KOPT-K1 (cell line): Measurements from ENCODE around the gene SPINK8.
"Not testable (repeated sequence)": the region's sequence is repeated elsewhere in the genome, so short reads cannot be mapped to it uniquely, and the experiment has no call there.

Experiments used
- H3K27ac ChIP-seq: fragments of 200-600 bp; sonication (generic); 2 replicates; pipeline ENCODE4 v1.5.1; 2016; ENCODE audit warnings: antibody characterized with exemption, mild to moderate bottlenecking, low read depth, low read length; ENCODE audit not compliant: poor library complexity, severe bottlenecking
- H3K36me3 ChIP-seq: fragments of 200-600 bp; sonication (generic); 2 replicates; pipeline ENCODE4 v1.5.1; 2017; ENCODE audit warnings: antibody characterized with exemption, mild to moderate bottlenecking, low read length, moderate library complexity; ENCODE audit not compliant: insufficient read depth
- H3K9me3 ChIP-seq: fragments of 200-600 bp; sonication (generic); 2 replicates; pipeline ENCODE4 v1.5.1; 2017; ENCODE audit warnings: antibody characterized with exemption, low read length, mild to moderate bottlenecking; ENCODE audit not compliant: insufficient read depth, poor library complexity, severe bottlenecking

SPINK8 gene

GRCh38 chr3:48344867-48345507 is 11.5 kb upstream of the SPINK8 start:
- H3K9me3 ChIP-seq: no peaks in the 10 kb centered on the region
- no peaks in the 10 kb centered on the region for H3K36me3 ChIP-seq
- H3K27ac ChIP-seq: no peak overlapping the region

GRCh38 chr3:48343432-48343831 is 10.0 kb upstream of the SPINK8 start:
- Histone ChIP-seq H3K36me3 (no peaks in the 10 kb centered on the region), H3K9me3 (no peaks in the 10 kb centered on the region), H3K27ac (no peak overlapping the region)

- no peaks in the 10 kb centered on the region for H3K36me3 ChIP-seq
- no peaks in the 10 kb centered on the region for H3K9me3 ChIP-seq
- no peak overlapping the region for H3K27ac ChIP-seq
Measured at GRCh38 chr3:48338635-48339034, 5.2 kb upstream of the SPINK8 start.

- not testable (repeated sequence) for H3K27ac ChIP-seq, H3K9me3 ChIP-seq, H3K36me3 ChIP-seq
Measured at GRCh38 chr3:48337536-48337935, 4.1 kb upstream of the SPINK8 start.

- H3K9me3 ChIP-seq, H3K36me3 ChIP-seq, H3K27ac ChIP-seq: not testable (repeated sequence)
Measured at GRCh38 chr3:48335286-48335685, 1.8 kb upstream of the SPINK8 start.

- Histone ChIP-seq H3K36me3 (no peaks in the 10 kb centered on the region), H3K27ac (no peak overlapping the region), H3K9me3 (no peaks in the 10 kb centered on the region)
Measured at GRCh38 chr3:48334605-48335004, 1.1 kb upstream of the SPINK8 start.

- H3K36me3 ChIP-seq, H3K9me3 ChIP-seq, H3K27ac ChIP-seq: not testable (repeated sequence)
Measured at GRCh38 chr3:48331706-48332435, 1.6 kb downstream of the SPINK8 start.

- Histone ChIP-seq H3K9me3 (no peaks in the 10 kb centered on the region), H3K36me3 (no peaks in the 10 kb centered on the region), H3K27ac (peak overlapping the region; percentile 8)
Measured at GRCh38 chr3:48320996-48321395, 12.5 kb downstream of the SPINK8 start.

GRCh38 chr3:48318713-48319468 is 14.6 kb downstream of the SPINK8 start:
- Histone ChIP-seq H3K27ac (no peak overlapping the region), H3K9me3 (peaks cover 16% of the 10 kb centered on the region)

GRCh38 chr3:48314542-48314941 is 18.9 kb downstream of the SPINK8 start:
- Histone ChIP-seq H3K9me3 (peaks cover 20% of the 10 kb centered on the region), H3K27ac (no peak overlapping the region), H3K36me3 (no peaks in the 10 kb centered on the region)

More at GRCh38 chr3:48318713-48319468, 14.6 kb downstream of the SPINK8 start:
- no peaks in the 10 kb centered on the region for H3K36me3 ChIP-seq

GRCh38 chr3:48306860-48307530 is 26.5 kb downstream of the SPINK8 start:
- no peak overlapping the region for H3K27ac ChIP-seq

GRCh38 chr3:48306290-48306689 is 27.2 kb downstream of the SPINK8 start:
- Histone ChIP-seq H3K9me3 (no peaks in the 10 kb centered on the region), H3K27ac (no peak overlapping the region), H3K36me3 (no peaks in the 10 kb centered on the region)

More at GRCh38 chr3:48306860-48307530, 26.5 kb downstream of the SPINK8 start:
- no peaks in the 10 kb centered on the region for H3K36me3 ChIP-seq
- H3K9me3 ChIP-seq: no peaks in the 10 kb centered on the region

GRCh38 chr3:48305396-48305795 is 28.1 kb downstream of the SPINK8 start:
- Histone ChIP-seq H3K27ac (no peak overlapping the region), H3K36me3 (no peaks in the 10 kb centered on the region), H3K9me3 (no peaks in the 10 kb centered on the region)

GRCh38 chr3:48303021-48303420 is 30.4 kb downstream of the SPINK8 start:
- H3K9me3 ChIP-seq: no peaks in the 10 kb centered on the region
- H3K27ac ChIP-seq: no peak overlapping the region

GRCh38 chr3:48301800-48302166 is 31.7 kb downstream of the SPINK8 start:
- Histone ChIP-seq H3K9me3 (no peaks in the 10 kb centered on the region), H3K36me3 (peaks cover 22% of the 10 kb centered on the region), H3K27ac (peak overlapping the region; percentile 96)

More at GRCh38 chr3:48303021-48303420, 30.4 kb downstream of the SPINK8 start:
- peaks cover 9% of the 10 kb centered on the region; the same call in 1 of the 2 replicates for H3K36me3 ChIP-seq
